ENCODE measurements around the gene RDM1. TPM values are rescaled to one million over a fixed set of nuclear protein-coding genes. Genes with fewer than 3 reads are reported as not detected.

Gene RDM1
- total RNA-seq, 6 experiments from 2014 or later, result 0.23 to 0.76 (median 0.53) TPM; not detected in 2

DNA sequence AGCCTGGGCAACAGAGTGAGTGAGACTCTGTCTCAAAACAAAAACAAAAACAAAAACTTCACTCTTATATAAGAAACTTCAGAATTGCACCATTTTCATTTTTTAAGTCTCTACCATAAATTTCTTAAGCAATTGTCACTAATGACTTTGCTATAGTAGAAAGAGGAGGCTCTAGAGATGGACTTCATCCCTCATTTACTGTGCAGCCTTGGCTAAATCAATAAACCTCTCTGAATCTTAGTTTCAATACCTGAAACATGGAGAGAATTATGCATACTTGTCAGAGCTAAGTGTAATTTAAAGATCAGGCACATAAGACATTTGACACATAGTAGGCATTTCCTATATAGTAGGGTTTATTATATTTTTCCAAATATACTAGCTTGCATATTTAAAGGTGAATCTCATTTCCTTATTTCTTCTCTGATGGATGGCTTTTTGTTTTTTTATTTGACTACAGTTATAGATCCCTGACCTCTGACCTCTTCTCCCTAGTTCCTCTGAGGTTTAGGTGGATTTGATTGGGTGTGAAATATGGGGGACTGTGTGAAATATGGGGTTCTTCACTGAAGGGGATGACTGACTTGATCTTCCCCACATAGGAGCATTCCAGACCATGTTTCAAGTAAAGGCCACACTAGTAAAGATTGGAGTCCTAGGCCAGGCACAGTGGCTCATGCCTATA, 53.1 kb downstream of the RDM1 start:
- Mint-ChIP-seq H3K4me1 (ENCODE audit: low read depth) (peaks cover 27% of the 10 kb centered on the region), H3K4me3 (no peak overlapping the region), H3K27me3 (ENCODE audit: insufficient read depth) (no peaks in the 10 kb centered on the region; the same call in 1 of the 2 replicates), H3K27ac (no peak overlapping the region), H3K9me3 (no peaks in the 10 kb centered on the region), H3K36me3 (ENCODE audit: low read depth) (no peaks in the 10 kb centered on the region)
- no peak for DNase-seq
- TF ChIP-seq, protein P1, sequence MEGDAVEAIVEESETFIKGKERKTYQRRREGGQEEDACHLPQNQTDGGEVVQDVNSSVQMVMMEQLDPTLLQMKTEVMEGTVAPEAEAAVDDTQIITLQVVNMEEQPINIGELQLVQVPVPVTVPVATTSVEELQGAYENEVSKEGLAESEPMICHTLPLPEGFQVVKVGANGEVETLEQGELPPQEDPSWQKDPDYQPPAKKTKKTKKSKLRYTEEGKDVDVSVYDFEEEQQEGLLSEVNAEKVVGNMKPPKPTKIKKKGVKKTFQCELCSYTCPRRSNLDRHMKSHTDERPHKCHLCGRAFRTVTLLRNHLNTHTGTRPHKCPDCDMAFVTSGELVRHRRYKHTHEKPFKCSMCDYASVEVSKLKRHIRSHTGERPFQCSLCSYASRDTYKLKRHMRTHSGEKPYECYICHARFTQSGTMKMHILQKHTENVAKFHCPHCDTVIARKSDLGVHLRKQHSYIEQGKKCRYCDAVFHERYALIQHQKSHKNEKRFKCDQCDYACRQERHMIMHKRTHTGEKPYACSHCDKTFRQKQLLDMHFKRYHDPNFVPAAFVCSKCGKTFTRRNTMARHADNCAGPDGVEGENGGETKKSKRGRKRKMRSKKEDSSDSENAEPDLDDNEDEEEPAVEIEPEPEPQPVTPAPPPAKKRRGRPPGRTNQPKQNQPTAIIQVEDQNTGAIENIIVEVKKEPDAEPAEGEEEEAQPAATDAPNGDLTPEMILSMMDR (IDR thresholded peaks at IDR 0.05), result no peak

DNA sequence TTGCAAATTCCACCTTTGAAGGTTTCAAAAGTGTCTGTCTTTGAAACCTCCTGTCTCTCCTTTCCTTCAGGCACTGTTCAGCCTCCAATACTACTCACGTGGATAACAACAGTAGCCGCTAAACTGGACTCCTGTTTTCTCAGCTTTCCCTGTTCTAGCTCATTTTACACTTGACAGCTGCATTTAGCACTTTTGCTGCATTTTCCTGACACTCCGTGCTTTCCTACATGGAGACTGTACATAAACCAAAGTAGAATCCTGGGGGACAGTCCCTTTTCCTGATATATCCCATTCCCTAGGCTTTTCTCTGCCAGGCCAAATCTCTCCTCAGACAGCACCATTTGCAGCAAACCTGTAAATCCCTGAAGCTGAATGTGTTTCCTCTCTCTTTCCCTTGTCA, 54.0 kb downstream of the RDM1 start:
- H3K36me3 Mint-ChIP-seq (ENCODE audit: low read depth), result no peaks in the 10 kb centered on the region
- peaks cover 27% of the 10 kb centered on the region for H3K4me1 Mint-ChIP-seq (ENCODE audit: low read depth)
- no peak overlapping the region for H3K27ac Mint-ChIP-seq
- no peaks in the 10 kb centered on the region for H3K9me3 Mint-ChIP-seq
- TF ChIP-seq, protein P1 (IDR thresholded peaks at IDR 0.05), result no peak
- H3K27me3 Mint-ChIP-seq (ENCODE audit: insufficient read depth), result no peaks in the 10 kb centered on the region; the same call in 1 of the 2 replicates
- no peak overlapping the region for H3K4me3 Mint-ChIP-seq
- no peak for DNase-seq

- DNase-seq, result no peak
- no peak overlapping the region for H3K27ac Mint-ChIP-seq
- peaks cover 24% of the 10 kb centered on the region for H3K4me1 Mint-ChIP-seq (ENCODE audit: low read depth)
- H3K36me3 Mint-ChIP-seq (ENCODE audit: low read depth), result no peaks in the 10 kb centered on the region
- no peaks in the 10 kb centered on the region; the same call in 1 of the 2 replicates for H3K27me3 Mint-ChIP-seq (ENCODE audit: insufficient read depth)
- H3K4me3 Mint-ChIP-seq, result no peak overlapping the region
- TF ChIP-seq, protein P1 (IDR thresholded peaks at IDR 0.05), result no peak
- H3K9me3 Mint-ChIP-seq, result no peaks in the 10 kb centered on the region
Measured at GRCh38 chr17:35875800-35876139, 54.8 kb downstream of the RDM1 start.

- Mint-ChIP-seq H3K27me3 (ENCODE audit: insufficient read depth) (no peaks in the 10 kb centered on the region; the same call in 1 of the 2 replicates), H3K4me1 (ENCODE audit: low read depth) (peaks cover 19% of the 10 kb centered on the region), H3K36me3 (ENCODE audit: low read depth) (no peaks in the 10 kb centered on the region), H3K4me3 (no peak overlapping the region), H3K9me3 (no peaks in the 10 kb centered on the region), H3K27ac (no peak overlapping the region)
- TF ChIP-seq, protein P1 (IDR thresholded peaks at IDR 0.05), result no peak
- DNase-seq, result no peak
Measured at GRCh38 chr17:35875072-35875799, 55.3 kb downstream of the RDM1 start.

DNA sequence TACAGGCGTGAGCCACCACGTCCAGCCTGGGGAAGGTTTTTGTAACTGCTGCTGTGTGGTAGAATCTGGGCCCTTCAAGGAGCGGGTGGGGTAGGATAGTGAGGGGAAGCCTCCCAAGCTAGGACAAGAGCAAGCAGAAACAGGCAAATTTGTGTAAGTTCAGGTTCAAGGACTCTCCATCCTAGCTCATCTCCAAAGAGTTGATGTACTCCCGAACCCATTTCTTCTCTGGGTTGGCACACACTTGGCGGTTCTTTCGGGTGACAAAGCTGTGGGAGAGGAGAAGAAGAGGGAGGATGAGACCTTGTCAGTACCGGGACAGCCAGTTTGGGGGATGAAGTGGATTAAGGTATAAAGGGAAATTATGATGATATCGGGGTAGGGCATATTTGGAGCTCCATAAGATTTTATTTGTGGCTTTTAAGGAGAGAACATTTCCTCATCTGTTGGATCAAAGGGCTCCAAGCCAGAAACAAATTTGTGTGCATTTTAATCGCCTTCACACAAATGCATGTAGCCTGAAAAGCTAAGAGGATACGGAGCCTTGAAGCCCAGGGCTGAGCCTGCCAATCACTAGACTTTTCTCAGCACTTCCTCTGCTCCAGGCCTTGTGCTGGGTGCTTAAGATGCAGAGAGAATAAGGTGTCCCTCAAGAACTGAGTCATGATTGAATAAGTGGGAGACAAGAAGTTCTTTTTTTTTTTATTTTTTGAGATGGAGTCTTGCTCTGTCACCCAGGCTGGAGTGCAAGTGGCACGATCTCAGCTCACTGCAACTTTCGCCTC, 58.2 kb downstream of the RDM1 start:
- Mint-ChIP-seq H3K27me3 (ENCODE audit: insufficient read depth) (no peaks in the 10 kb centered on the region; the same call in 1 of the 2 replicates), H3K4me3 (no peak overlapping the region), H3K36me3 (ENCODE audit: low read depth) (no peaks in the 10 kb centered on the region), H3K4me1 (ENCODE audit: low read depth) (peaks cover 10% of the 10 kb centered on the region), H3K27ac (no peak overlapping the region), H3K9me3 (no peaks in the 10 kb centered on the region)
- TF ChIP-seq, protein P1 (IDR thresholded peaks at IDR 0.05), result no peak
- DNase-seq, result no peak

Data from HFFc6 (cell line).